Rectal smooth muscle tissue (tissue), 1 donor: ENCODE results near the gene FBXL7.

ENCODE experiments used
- H3K27ac ChIP-seq: one replicate; pipeline ENCODE4 v1.7.0; 2013; ENCODE audit warnings: low read depth, low read length, inconsistent platforms
- H3K27me3 ChIP-seq: one replicate; pipeline ENCODE4 v1.7.0; 2013; ENCODE audit warnings: low read length; ENCODE audit not compliant: control insufficient read depth, insufficient read depth
- H3K36me3 ChIP-seq: one replicate; pipeline ENCODE4 v1.7.0; 2013; ENCODE audit warnings: low read length; ENCODE audit not compliant: control insufficient read depth, insufficient read depth
- H3K4me1 ChIP-seq: one replicate; pipeline ENCODE4 v1.7.0; 2013; ENCODE audit warnings: low read length; ENCODE audit not compliant: control insufficient read depth, insufficient read depth
- H3K4me3 ChIP-seq: one replicate; pipeline ENCODE4 v1.7.0; 2013; ENCODE audit warnings: low read length
- H3K9ac ChIP-seq: one replicate; pipeline ENCODE4 v1.7.0; 2013; ENCODE audit warnings: low read length

FBXL7 gene

DNA sequence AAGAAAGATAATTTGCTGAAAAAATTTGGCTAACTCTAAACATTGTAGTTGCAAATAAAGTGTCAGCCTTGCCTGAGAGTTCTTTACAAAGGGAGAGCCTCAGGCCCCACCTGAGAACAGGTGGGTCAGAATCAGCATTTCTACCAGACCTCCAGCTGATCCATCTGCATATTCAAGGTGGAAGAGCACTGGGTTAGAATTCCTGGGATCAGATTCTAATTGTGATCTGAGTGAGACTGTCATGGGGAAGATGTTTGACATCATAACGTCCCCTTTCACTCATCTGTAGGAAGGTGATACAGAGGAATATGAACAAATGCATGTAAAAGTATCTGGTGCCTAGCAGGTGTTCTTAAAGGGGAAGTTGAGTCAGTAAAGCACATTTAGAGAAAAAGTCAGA, 54.6 kb downstream of the FBXL7 start:
- Histone ChIP-seq H3K36me3 (no peaks in the 10 kb centered on the region), H3K4me1 (no peaks in the 10 kb centered on the region), H3K27ac (no peak overlapping the region), H3K4me3 (no peak overlapping the region), H3K9ac (no peak overlapping the region), H3K27me3 (no peaks in the 10 kb centered on the region)

DNA sequence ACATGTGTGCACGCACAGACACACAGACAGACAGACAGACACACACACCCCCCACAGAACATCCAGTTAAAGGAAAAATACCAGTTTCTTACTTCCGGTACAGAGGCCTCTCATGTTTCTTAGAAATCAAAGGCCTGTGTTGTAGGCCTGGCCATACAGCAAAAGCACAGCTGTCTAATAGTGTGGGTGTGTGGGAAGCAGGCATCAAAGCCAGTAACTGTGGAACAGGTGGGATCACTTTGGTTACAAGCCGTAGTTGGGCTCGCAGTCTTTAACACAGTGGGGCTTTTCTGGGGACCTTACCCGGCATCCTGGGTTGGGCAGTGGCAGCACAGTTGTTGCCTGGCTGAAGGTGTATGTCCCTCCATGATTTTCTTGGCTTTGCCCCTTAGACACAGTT, 55.2 kb downstream of the FBXL7 start:
- H3K36me3 ChIP-seq, result no peaks in the 10 kb centered on the region
- H3K27ac ChIP-seq, result no peak overlapping the region
- no peak overlapping the region for H3K9ac ChIP-seq
- no peaks in the 10 kb centered on the region for H3K27me3 ChIP-seq
- no peaks in the 10 kb centered on the region for H3K4me1 ChIP-seq
- H3K4me3 ChIP-seq, result no peak overlapping the region

DNA sequence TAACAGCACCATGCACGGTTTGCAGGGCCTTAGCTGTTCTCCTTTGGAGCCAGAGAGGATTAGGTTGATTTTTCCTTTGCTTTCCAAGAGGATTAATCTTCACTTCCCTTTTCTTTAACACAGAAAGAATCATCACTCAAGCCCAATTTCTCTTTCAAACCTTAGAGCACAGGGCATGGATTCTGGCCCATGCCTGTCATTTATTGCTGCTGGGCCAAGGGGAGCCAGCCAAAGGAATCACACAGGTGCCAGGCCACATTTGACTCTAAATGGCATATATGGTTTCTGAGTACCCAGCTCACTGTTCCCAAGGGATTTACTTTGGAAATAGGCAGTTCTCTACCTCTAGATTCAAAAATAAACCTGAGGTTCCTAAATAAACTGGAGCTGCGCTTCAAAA, 58.3 kb downstream of the FBXL7 start:
- no peaks in the 10 kb centered on the region for H3K36me3 ChIP-seq
- H3K9ac ChIP-seq, result no peak overlapping the region
- no peaks in the 10 kb centered on the region for H3K27me3 ChIP-seq
- no peaks in the 10 kb centered on the region for H3K4me1 ChIP-seq
- H3K4me3 ChIP-seq, result no peak overlapping the region
- H3K27ac ChIP-seq, result no peak overlapping the region

DNA sequence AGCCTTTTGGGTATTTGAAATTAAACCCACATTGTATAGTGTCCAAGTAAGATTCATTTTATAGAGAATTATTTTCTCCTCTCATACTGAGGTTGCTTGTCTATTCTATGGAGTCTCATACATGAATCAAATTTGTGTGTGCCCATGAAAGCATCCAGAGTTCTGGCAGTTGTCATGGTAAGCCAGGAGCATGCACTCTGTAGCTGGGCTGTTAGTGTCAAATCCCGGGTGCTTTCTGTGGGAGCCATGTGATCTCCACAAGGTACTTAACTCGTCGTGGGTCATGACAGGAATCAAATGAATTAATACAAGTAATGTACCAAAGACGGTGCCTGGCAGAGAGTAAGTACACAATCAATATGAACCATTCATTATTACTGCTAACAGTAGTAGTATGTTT, 58.7 kb downstream of the FBXL7 start:
- Histone ChIP-seq H3K36me3 (no peaks in the 10 kb centered on the region), H3K4me1 (no peaks in the 10 kb centered on the region), H3K27ac (no peak overlapping the region), H3K4me3 (no peak overlapping the region), H3K27me3 (no peaks in the 10 kb centered on the region), H3K9ac (no peak overlapping the region)

DNA sequence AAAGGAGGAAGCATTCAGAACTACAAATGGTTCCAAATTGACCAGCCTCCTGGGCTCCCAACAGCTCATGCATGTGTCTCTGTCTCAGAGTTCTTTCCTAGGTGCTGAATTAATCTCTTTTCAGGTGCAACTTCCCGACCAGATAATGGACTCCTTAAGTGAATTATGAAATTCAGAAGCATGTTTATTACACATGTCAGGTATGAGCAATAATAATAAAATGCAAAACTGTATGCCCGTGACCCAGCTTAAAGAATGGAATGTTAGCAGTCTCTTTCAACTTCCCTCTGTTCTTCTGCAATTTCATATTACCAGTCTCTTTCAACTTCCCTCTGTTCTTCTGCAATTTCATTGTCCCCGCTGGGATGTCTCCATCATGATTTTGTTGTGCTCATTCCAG, 60.4 kb downstream of the FBXL7 start:
- Histone ChIP-seq H3K36me3 (no peaks in the 10 kb centered on the region), H3K27me3 (no peaks in the 10 kb centered on the region)

DNA sequence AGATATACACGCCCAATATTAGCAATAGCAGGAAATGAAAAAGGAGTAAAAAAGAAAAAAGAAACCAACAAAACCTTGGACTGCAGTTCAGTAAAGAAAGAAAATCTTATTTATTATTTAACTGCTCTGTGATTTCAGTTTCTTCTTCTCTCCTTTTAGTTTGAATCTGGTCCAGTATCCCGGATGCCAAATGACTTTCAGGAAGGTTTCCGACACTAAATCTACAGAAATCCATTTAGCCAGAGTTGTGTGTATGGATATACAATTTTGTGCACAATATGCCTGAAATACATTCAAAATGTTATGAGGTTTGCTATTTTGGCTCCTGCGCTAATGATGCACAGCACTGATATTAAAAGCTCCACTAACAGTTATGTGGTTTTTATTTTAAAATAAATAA, 64.5 kb downstream of the FBXL7 start:
- no peaks in the 10 kb centered on the region for H3K4me1 ChIP-seq
- no peak overlapping the region for H3K27ac ChIP-seq
- no peak overlapping the region for H3K9ac ChIP-seq
- no peaks in the 10 kb centered on the region for H3K27me3 ChIP-seq
- no peak overlapping the region for H3K4me3 ChIP-seq
- no peaks in the 10 kb centered on the region for H3K36me3 ChIP-seq

More for the DNA sequence above, 60.4 kb downstream of the FBXL7 start:
- no peak overlapping the region for H3K9ac ChIP-seq
- H3K27ac ChIP-seq, result no peak overlapping the region
- H3K4me1 ChIP-seq, result no peaks in the 10 kb centered on the region
- no peak overlapping the region for H3K4me3 ChIP-seq

DNA sequence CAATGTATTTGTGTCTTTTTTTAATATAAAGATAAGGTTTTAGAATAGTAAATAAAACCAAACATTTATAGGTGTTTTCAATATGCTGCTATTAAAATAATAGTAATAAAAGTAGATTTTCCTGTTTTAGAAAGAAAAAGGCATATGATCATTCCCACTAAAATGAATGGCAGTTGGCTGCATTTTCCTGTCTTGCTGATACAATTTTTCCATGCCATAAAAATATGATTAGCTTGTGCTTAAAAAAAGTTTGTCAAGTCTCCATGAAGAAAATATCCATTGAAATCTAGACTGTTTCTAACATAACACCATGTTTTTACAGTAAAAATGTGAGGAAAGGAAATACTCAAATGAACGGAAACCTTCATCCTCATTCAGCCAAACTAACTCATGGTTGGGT, 65.0 kb downstream of the FBXL7 start:
- Histone ChIP-seq H3K9ac (no peak overlapping the region), H3K4me1 (no peaks in the 10 kb centered on the region), H3K36me3 (no peaks in the 10 kb centered on the region), H3K4me3 (no peak overlapping the region), H3K27me3 (no peaks in the 10 kb centered on the region), H3K27ac (no peak overlapping the region)

DNA sequence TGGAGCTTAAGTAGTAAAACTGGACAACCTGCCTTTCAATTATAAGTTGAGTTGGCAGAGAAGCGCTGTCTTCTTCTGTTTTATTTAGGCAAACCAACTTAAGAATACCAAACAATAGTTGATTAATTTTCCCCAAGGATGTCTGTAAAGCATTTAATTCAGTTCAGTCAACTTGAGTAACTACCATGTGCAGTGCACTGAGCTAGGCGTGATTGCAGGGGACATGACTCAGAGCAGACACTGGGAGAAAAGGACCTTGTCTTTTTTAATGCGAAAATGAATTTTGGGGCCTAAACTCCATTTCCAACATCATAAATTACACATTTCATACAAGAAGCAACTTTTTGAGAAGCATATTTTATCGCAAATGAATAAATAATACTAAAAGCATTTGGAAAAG, 66.3 kb downstream of the FBXL7 start:
- H3K27ac ChIP-seq, result no peak overlapping the region
- H3K36me3 ChIP-seq, result no peaks in the 10 kb centered on the region
- H3K4me3 ChIP-seq, result no peak overlapping the region
- H3K9ac ChIP-seq, result no peak overlapping the region
- H3K4me1 ChIP-seq, result no peaks in the 10 kb centered on the region
- H3K27me3 ChIP-seq, result no peaks in the 10 kb centered on the region

DNA sequence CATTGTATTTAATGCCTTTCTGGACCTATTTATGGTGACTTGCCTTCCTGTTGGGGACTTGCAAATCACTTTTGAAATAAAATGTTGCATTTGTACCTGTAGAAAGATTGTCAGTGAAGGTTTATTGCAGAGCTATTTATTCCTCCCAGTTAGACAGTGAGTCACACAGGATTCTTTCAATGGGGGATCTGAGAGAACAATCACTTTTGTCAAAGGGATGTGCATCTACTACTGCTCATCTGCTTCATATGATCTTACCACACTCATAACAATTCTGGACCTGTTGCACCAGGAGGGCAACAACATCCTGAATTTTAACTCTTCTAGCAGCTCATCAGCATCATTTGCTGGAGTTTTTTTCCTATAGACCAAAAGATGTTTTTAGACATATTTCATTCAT, 66.8 kb downstream of the FBXL7 start:
- Histone ChIP-seq H3K4me1 (no peaks in the 10 kb centered on the region), H3K27me3 (no peaks in the 10 kb centered on the region), H3K4me3 (no peak overlapping the region), H3K9ac (no peak overlapping the region), H3K36me3 (no peaks in the 10 kb centered on the region), H3K27ac (no peak overlapping the region)

DNA sequence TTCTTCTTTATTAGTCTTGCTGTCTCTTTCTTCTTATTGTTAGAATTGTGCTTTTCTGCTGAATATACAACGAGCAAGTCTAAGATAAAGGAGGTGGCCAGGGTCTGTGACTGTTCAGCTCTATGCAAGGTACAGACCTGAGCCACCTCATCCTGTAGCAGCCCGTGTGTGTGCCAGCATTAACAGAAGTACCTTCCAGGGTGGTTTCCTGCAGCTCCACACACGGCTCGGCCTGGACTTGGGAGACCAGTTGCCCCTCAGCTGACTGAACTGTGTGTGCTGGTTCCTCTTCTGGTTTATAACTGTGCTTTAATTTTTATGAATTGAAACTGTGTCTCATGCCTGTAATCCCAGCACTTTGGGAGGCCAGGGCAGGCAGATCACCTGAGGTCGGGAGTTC, 70.5 kb downstream of the FBXL7 start:
- no peaks in the 10 kb centered on the region for H3K27me3 ChIP-seq
- H3K4me3 ChIP-seq, result no peak overlapping the region
- peaks cover 12% of the 10 kb centered on the region for H3K4me1 ChIP-seq
- H3K27ac ChIP-seq, result no peak overlapping the region
- no peak overlapping the region for H3K9ac ChIP-seq
- H3K36me3 ChIP-seq, result no peaks in the 10 kb centered on the region

DNA sequence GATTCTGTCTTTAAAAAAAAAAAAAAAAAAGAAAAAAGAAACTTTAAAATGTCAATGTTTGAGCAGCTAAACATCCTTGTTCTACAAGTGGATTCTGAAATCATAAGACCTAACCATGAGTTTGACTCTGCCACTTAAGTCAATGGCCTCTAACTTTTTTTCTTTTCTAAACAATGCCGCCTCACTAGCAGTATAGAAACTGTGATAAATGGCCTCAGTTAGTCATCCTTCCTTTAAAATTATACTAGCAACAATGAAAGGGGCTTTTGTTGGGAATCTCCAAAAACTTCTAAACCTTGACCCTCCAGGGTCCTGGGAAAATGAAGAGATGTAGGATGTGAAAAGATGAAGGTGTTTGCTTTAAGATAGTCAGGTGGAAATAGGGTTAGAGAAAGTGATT, 71.1 kb downstream of the FBXL7 start:
- Histone ChIP-seq H3K4me1 (peaks cover 16% of the 10 kb centered on the region), H3K27me3 (no peaks in the 10 kb centered on the region), H3K9ac (no peak overlapping the region), H3K4me3 (no peak overlapping the region), H3K36me3 (no peaks in the 10 kb centered on the region), H3K27ac (no peak overlapping the region)

DNA sequence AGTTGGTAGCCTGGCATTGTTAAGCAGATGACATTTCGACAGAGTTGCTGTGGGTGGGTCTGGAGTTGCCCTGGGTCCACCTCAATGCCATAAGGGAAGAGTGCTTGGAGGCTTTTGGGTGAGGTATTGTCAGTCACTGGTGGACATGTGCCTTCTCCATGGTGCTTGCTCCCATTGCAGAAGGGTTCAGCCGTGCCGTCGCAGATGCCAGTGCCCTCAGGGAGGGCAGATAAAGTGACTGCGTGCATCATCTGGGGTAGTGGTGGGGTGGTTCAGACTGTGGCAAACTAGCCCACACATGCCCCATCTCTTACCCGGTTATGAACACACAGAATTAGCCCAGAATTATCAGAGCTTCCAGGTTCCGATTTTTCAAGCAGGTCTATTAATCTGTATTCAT, 71.6 kb downstream of the FBXL7 start:
- no peaks in the 10 kb centered on the region for H3K27me3 ChIP-seq
- H3K9ac ChIP-seq, result no peak overlapping the region
- no peak overlapping the region for H3K27ac ChIP-seq
- H3K4me1 ChIP-seq, result peaks cover 16% of the 10 kb centered on the region
- no peaks in the 10 kb centered on the region for H3K36me3 ChIP-seq
- no peak overlapping the region for H3K4me3 ChIP-seq

DNA sequence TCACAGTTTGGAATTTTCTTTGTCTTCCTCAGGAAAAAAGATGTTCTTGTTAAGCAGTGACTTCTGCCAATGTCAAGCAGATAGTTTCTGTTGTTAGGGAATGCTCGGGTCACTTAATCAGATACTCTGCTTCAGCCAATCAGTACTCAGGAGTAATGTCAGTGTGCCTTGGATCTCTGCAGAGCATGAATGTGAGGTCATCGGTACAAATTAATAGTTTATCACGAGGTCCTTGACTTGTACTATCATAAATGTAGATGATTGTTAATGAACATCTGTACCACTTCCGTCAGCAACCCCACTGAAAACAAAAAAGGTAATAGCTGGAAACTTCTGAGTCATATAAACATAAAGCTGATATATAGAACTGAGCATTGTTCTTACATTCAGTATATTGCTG, 73.6 kb downstream of the FBXL7 start:
- no peaks in the 10 kb centered on the region for H3K36me3 ChIP-seq
- peaks cover 16% of the 10 kb centered on the region for H3K4me1 ChIP-seq
- H3K9ac ChIP-seq, result no peak overlapping the region
- no peak overlapping the region for H3K4me3 ChIP-seq
- H3K27ac ChIP-seq, result no peak overlapping the region
- H3K27me3 ChIP-seq, result no peaks in the 10 kb centered on the region

DNA sequence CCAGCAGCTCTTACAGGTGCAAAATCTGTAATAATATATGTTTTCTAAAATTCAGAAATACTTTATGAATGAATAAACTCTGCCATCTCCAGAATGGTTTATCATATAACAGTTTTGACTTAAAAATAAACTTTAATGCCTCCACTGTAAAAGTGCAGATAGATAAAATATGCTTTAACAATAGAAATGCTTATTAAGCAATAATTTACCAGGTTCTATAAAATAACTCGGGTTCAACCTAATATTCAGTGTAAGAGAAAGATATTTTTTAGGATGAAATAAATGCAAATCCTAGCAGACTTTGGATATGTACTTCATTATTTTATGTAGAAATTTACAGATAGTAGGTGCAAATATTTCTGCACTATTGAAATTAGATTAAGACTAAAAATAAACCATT, 74.1 kb downstream of the FBXL7 start:
- Histone ChIP-seq H3K27ac (no peak overlapping the region), H3K4me1 (peaks cover 16% of the 10 kb centered on the region), H3K4me3 (no peak overlapping the region), H3K9ac (no peak overlapping the region), H3K36me3 (no peaks in the 10 kb centered on the region), H3K27me3 (no peaks in the 10 kb centered on the region)
